ENCODE measurements around the gene COIL.

- TF ChIP-seq CTCF (conservative IDR thresholded peaks at IDR 0.05 in 1 of 2, IDR thresholded peaks at IDR 0.05 in 1 of 2; ENCODE audit: low read depth in 1 of 2, low read length in 2 of 2): no peak
- no peak for TF ChIP-seq EZH2 (IDR thresholded peaks at IDR 0.05; ENCODE audit: low read length, missing control alignments)
Measured at GRCh38 chr17:56966338-56966737, 5.5 kb upstream of the COIL start.
